Fibroblast of the aortic adventitia (primary cell): ENCODE data around the gene ARHGEF10L. TPM values are rescaled to one million over a fixed set of nuclear protein-coding genes. Genes with fewer than 3 reads are reported as not detected.

Experiments used
- DNase-seq: peaks from one replicate; pipeline ENCODE4 v3.0.0-alpha.2; 2010; ENCODE audit warnings: low read depth
- H3K4me3 ChIP-seq: 2 replicates; pipeline ENCODE4 v1.5.1; 2011; ENCODE audit warnings: low read depth, mild to moderate bottlenecking, control low read depth, low read length, moderate library complexity
- total RNA-seq: library from RNA; depleted of rRNA; stranded (reverse); fragments of >200 nt; gene quantifications from 2 replicates; pipeline ENCODE4 v1.2.3, GENCODE V29; 2012; ENCODE audit warnings: low replicate concordance
- TF ChIP-seq, protein P1 (sequence below): IDR thresholded peaks from 2 replicates; pipeline ENCODE4 v1.5.1; 2011; ENCODE audit warnings: mild to moderate bottlenecking, low read length, control low read depth, inconsistent platforms; ENCODE audit not compliant: insufficient read depth

Gene ARHGEF10L
- total RNA-seq, 1 donor = 23.9 TPM

DNA sequence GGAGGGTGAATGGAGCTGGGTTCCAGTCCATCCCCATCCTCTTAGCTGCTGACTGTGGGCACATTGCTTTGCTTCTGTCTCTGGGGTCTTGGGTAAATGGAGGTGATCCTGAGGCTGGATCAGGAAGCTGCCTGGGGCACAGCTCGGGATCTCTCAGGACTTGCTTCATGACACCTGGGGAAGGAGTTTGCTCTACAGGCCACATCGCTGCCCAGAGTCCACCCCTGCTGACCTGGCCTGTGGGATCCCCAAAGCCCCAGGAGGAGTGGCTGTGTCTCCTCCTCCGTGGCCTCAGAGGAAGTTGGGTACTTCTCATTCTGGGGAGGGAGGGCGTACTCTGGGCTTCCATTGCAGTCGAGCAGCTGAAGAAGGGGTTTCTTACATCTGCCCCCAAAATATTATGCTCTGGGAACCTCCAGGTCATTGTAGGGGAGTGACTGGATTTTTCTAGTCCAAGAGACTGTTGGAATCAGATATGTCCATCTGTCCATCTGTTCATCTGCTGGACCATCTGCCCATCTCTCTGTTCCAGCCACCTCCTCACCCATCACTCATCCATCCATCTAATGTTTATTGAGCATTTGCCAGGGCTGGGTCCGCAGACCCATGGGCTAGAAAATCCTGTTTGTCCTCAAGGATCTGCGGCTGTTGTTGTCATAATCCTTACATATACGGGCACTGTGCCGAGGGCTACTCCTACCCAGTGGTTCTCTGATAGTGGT, 45.9 kb downstream of the ARHGEF10L start:
- TF ChIP-seq, protein P1, sequence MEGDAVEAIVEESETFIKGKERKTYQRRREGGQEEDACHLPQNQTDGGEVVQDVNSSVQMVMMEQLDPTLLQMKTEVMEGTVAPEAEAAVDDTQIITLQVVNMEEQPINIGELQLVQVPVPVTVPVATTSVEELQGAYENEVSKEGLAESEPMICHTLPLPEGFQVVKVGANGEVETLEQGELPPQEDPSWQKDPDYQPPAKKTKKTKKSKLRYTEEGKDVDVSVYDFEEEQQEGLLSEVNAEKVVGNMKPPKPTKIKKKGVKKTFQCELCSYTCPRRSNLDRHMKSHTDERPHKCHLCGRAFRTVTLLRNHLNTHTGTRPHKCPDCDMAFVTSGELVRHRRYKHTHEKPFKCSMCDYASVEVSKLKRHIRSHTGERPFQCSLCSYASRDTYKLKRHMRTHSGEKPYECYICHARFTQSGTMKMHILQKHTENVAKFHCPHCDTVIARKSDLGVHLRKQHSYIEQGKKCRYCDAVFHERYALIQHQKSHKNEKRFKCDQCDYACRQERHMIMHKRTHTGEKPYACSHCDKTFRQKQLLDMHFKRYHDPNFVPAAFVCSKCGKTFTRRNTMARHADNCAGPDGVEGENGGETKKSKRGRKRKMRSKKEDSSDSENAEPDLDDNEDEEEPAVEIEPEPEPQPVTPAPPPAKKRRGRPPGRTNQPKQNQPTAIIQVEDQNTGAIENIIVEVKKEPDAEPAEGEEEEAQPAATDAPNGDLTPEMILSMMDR = no peak
- no peak for DNase-seq
- no peak overlapping the region for H3K4me3 ChIP-seq

DNA sequence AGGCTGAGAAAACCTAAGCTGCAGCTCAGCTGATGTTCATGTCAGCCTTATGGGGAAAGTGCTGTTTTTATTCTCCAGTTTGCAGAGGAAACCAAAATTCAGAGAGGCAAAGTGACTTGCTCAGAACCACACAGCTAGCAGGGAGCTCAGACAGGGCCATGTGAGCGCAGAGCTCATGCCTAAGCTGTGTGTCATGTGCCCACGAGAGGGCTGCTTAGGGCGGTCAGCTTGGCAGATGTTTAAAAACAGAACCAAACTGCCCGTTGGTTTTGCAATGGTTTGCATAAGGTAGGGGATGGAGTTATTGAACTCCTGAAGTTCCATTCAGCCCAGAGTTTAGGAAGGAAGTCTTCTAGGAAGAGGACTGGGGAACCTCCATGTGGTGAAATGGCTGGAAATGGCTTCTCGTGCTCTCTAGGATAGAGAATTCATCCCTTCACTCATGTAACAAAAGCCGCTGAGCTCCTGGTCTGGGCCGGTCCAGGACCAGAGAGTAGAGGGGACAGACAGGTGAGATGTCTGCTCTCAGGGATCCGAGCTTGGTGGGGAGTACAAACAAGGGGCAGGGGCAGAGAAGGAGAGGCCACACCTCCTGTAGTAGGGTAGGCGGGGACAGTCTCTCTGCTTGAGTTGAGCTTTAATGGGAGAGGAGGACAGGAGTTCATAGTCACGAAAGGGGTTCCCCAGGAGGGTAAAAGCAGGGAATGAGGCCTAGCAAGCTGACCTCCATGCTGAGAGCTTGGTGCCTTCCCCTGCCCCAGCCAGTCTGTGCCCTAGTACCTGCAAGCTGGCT, 46.9 kb downstream of the ARHGEF10L start:
- TF ChIP-seq, protein P1 = no peak
- peak; percentile 86 for DNase-seq
- no peak overlapping the region for H3K4me3 ChIP-seq

DNA sequence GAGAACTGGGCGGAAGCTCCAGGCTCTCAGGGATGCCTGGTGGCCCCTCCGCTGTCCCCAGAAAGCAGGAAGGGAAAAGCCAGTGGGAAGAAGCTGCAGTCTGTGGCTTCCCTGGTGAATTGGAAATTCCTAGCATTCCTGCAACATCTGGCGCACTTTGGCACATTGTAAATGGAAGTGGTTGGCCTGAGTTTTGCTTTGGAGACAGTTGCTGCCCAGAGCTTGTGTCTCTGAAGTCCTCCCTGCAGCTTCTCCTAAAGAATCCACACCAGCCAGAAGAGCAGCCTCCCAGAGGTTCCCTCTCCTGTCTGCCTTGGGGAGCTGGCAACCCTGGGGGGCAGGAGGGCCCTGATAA, 48.2 kb downstream of the ARHGEF10L start:
- no peak overlapping the region for H3K4me3 ChIP-seq
- TF ChIP-seq, protein P1 = no peak
- DNase-seq = peak; percentile 83

DNA sequence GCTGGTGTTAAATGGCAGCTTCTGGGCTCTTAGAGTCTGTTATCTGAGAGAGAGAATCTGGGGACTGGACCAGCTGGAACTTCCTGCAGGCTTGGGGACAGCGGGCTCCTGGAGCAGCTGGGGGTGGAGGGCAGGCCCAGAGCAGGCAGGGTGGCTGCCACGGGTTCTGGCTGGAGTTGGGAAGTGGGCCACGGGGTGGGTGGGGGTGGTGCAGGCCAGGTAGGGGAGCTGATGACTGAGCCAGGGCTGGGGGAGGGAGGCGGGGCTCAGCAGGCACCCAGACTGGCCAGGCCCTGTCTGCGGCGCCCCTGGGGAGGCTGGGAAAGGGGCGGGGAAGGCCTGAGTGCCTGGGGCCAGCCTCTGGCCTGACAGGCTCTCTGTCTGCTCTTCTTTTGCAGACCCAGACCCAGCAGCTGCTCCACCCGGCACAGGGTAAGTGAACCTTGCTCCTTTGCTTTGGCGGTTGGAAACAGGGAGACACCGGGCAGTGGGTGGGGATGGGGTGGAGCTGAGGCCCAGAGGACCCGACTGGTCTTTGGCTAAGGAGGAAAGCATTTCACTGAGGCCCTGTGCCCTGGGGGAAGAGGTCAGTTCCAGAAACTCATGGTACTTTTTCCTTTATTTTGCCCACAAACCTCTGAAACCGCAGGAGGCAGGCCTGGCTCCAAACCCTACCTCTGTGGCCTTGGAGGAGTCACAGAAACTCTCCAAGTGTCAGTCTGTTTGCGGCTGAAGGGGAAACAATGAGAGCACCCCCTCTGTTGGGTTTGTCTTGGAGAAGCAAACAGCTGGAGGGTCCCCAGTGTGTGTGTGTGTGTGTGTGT, 48.8 kb downstream of the ARHGEF10L start:
- H3K4me3 ChIP-seq = no peak overlapping the region
- peak; percentile 63 for DNase-seq
- TF ChIP-seq, protein P1 = no peak

DNA sequence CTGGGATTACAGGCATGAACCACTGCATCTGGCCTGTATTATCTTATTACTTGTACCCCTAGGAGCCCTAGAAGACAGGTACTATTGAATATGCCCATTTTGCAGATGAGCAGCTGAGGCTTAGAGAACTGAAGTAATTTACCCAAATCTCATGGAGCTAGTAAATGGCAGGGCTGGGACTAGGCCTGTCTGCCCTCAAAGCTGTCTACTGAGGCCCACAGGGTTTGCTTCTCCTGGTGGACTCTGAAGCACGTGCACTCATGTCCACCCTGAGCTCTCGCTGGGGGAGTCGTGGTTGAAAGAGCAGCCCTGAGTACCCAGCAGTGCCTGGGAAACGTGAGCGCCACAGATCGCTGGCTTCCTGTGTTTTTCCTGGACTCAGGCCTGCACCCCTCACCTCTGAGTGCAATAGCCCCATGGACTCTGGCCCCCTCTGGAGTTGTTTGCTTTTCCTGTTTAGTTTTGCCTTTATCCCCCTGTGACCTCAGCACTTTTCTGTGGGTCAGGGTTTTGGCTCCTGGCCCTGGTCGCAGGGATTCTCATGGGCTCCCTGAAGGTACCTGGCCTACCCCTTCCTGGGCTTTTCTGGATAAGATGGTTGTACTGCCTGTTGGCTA, 52.4 kb downstream of the ARHGEF10L start:
- H3K4me3 ChIP-seq = no peak overlapping the region
- no peak for DNase-seq
- TF ChIP-seq, protein P1 = no peak

GRCh38 chr1:17594026-17594425, 54.5 kb downstream of the ARHGEF10L start:
- no peak overlapping the region for H3K4me3 ChIP-seq
- DNase-seq = no peak
- TF ChIP-seq, protein P1 = no peak
